ENCODE results near the gene AIMP2.
"Not testable (repeated sequence)": the region's sequence is repeated elsewhere in the genome, so short reads cannot be mapped to it uniquely, and the experiment has no call there.

Gene AIMP2

DNA sequence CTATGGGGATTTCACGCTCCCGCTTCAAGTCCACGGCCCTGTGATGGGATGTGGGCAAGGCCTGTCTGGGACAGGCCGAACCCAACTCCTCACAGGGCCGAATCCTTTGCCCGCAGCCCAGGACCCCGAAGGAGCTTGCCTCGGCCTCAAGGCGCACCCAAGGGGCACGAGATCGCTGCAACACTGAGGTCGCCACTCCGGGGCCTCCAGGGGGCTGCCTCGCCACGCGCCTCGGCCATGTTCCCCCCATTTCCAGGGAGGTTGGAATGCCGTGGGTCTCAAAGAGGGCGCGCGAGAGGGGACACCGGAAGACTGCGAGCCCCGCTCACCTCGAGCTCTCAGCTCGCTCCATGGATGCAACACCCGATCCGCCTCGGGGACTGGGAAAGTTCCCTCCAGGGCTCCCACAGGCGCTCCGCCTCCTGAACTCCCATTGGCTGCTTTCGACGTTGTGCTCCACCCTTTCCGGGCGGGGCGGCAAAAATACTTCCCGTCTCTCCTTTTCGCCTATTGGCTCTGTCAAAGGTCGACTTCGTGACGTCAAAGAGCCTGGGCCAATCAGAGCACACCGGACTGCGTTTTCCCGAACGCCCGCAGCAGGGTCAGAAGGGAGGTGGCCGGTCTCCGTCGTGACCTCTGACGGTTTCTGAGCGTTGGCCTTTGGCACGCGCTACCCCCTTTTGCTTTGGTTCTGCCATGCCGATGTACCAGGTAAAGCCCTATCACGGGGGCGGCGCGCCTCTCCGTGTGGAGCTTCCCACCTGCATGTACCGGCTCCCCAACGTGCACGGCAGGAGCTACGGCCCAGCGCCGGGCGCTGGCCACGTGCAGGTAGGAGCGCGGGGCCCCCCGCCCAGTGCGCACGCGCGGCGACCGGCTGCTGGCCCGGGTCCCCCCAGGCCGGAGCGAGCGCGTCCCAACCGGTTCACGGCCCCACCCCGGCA, at the start of gene AIMP2, which contains the start of gene PMS2:
TSS of gene AIMP2 (plus strand) at position 605 of the 944 bp plus-strand sequence. CDS start at position 697, 92 bp downstream.
TSS of gene PMS2 (minus strand) at position 382 of the 944 bp plus-strand sequence. CDS start at position 352, 30 bp downstream.
- peak; percentile 95 for DNase-seq (ENCODE audit: low spot score)

DNA sequence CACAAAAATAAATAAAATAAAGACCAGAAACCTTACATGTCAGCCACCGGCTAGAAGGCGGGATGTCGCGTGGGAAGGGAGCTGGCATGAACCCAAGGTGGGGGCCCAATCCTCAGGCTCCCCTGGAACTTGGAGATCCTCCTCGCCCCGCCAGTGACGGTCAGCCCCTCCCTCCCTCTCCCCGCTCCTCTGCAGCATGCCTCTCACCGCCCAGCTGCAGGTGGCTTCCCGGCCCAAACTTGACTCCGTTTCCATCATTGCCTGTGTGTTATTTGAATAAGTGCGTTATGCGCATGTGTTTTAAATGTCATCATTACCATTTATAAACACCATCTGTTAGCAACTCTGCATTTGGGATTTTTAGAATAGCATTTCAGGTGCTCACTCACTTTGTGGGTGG, 45.9 kb upstream of the AIMP2 start:
- DNase-seq (ENCODE audit: low spot score): not testable (repeated sequence)

DNA sequence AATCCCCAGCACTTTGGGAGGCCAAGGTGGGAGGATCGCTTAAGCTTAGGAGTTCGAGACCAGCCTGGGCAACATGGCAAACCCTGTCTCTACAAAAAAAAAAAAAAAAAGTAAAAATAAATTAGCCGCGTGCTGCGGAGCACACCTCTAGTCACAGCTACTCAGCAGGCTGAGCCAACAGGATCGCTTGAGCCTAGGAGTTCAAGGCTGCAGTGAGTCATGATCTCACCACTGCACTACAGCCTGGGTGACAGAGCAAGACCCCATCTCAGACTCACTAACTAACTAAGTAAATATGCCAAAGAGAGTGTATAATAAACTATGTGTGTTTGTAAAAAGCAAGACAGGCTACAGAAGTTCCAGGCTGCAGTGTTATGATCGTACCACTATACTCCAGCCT, 45.3 kb upstream of the AIMP2 start:
- DNase-seq (ENCODE audit: low spot score): not testable (repeated sequence)

GRCh38 chr7:5970347-5970911, 38.6 kb upstream of the AIMP2 start, which contains the start of gene RSPH10B:
TSS of gene RSPH10B (minus strand) at chr7:5970689. CDS start at chr7:5967116, 3,573 bp downstream.
- not testable (repeated sequence) for DNase-seq (ENCODE audit: low spot score)

DNA sequence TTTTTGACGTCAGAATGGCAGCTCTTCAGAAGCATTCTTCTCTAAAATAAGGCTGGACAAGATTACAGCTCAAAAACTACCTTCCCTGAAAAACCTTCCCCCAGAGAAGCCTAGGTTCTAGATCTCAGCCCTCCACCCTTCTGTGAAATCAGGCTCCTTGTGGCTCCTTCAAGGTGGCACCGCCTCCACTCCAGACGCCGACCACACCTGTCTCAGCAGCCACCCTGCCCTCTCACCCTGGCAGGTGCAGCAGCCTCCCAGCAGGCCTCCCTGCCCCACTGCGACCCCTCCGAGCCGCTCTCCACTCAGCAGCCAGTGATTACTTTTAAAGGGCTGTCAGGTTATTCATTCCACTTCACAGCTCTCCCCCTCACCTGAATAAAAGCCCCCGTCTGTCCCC, 35.5 kb upstream of the AIMP2 start:
- not testable (repeated sequence) for DNase-seq (ENCODE audit: low spot score)

DNA sequence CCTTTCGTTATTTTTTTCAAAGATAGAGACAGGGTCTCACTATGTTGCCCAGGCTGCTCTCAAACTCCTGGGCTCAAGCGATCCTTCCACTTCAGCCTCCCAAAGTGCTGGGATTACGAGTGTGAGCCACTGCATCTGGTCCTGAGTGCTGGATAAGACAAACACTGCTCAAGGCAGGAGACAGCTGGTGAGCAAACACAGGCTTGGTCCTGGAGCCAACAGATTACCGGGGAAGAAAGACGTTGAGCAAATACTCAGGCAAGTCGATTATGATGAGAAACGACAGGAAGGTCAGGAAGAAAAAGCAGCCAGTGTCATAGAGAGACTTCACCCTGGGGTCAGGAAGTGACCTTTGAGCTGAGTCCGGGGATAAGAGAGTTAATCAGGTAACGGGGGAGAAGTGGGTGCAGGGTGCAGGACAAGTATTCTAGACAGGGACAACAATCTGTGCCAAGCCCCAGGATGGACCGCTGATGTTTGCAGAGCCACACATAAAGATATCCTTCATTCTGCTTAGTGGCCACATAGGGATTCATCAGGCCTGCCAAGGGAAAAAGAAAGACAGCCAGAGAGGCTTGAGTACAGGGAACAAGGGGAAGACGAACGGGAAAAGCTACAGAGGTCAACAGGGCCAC, 29.3 kb upstream of the AIMP2 start:
- not testable (repeated sequence) for DNase-seq (ENCODE audit: low spot score)

- not testable (repeated sequence) for DNase-seq (ENCODE audit: low spot score)
Observed at GRCh38 chr7:5987061-5987460, 22.0 kb upstream of the AIMP2 start.

GRCh38 chr7:5997210-5997808, 11.8 kb upstream of the AIMP2 start:
- DNase-seq (ENCODE audit: low spot score): peak; percentile 48

- DNase-seq (ENCODE audit: low spot score): no peak
Observed at GRCh38 chr7:6007386-6007785, 1.7 kb upstream of the AIMP2 start.

- DNase-seq (ENCODE audit: low spot score): not testable (repeated sequence)
Observed at GRCh38 chr7:6007835-6008590, 1.1 kb upstream of the AIMP2 start.

- DNase-seq (ENCODE audit: low spot score): not testable (repeated sequence)
Observed at GRCh38 chr7:6010370-6010769, 1.3 kb downstream of the AIMP2 start.

- DNase-seq (ENCODE audit: low spot score): no peak
Observed at GRCh38 chr7:6011541-6011940, 2.5 kb downstream of the AIMP2 start.

GRCh38 chr7:6012355-6013104, 3.5 kb downstream of the AIMP2 start:
- DNase-seq (ENCODE audit: low spot score): no peak

- DNase-seq (ENCODE audit: low spot score): peak; percentile 23
Observed at GRCh38 chr7:6015917-6016652, 7.0 kb downstream of the AIMP2 start.

DNA sequence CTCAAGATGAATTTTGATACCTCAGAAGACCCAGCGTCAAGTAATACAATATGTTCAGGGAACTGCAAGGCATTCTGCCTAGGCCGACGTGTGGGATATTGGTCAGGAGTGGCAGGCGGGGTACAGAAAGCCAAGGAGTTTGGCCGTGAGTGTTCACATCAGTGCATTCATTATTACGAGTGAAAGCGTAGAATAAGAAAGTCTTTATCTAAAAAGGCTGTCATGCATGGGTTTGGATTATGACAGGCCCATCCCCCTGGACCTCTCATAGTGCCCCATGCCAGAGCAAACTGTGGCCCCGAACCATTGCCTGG, 7.5 kb downstream of the AIMP2 start:
- DNase-seq (ENCODE audit: low spot score): no peak

GRCh38 chr7:6020371-6021286, 11.6 kb downstream of the AIMP2 start:
- no peak for DNase-seq (ENCODE audit: low spot score)

- DNase-seq (ENCODE audit: low spot score): no peak
Observed at GRCh38 chr7:6022707-6023106, 13.6 kb downstream of the AIMP2 start.

GRCh38 chr7:6023974-6024435, 14.9 kb downstream of the AIMP2 start:
- no peak for DNase-seq (ENCODE audit: low spot score)

All from iPS-NIHi11 (cell line).